H9 (cell line): Measurements from ENCODE around the gene TIMM23. TPM values are rescaled to one million over a fixed set of nuclear protein-coding genes. Genes with fewer than 3 reads are reported as not detected.

Source experiments
- DNase-seq: peaks from one replicate; pipeline ENCODE4 v3.0.0-alpha.2; 2017
- H2AFZ ChIP-seq: one replicate; pipeline ENCODE4 v1.6.1; 2013; ENCODE audit warnings: mild to moderate bottlenecking, low read length, control low read depth, moderate library complexity
- H2AK5ac ChIP-seq: 2 replicates; pipeline ENCODE4 v1.6.1; 2013; ENCODE audit warnings: low read length, control low read depth, mixed read lengths; ENCODE audit not compliant: insufficient read length
- H2BK120ac ChIP-seq: one replicate; pipeline ENCODE4 v1.6.1; 2013; ENCODE audit warnings: low read depth, mild to moderate bottlenecking, low read length, control low read depth, inconsistent platforms; ENCODE audit not compliant: poor library complexity, severe bottlenecking
- H2BK12ac ChIP-seq: 2 replicates; pipeline ENCODE4 v1.6.1; 2013; ENCODE audit warnings: low read length, control low read depth, mixed read lengths, low read depth; ENCODE audit not compliant: insufficient read length
- H2BK15ac ChIP-seq: 2 replicates; pipeline ENCODE4 v1.6.1; 2013; ENCODE audit warnings: low read depth, low read length, control low read depth
- H2BK20ac ChIP-seq: one replicate; pipeline ENCODE4 v1.6.1; 2013; ENCODE audit warnings: low read depth, mild to moderate bottlenecking, low read length, control low read depth, inconsistent platforms; ENCODE audit not compliant: poor library complexity, severe bottlenecking
- H2BK5ac ChIP-seq: 2 replicates; pipeline ENCODE4 v1.6.1; 2013; ENCODE audit warnings: low read length, control low read depth, mixed read lengths; ENCODE audit not compliant: insufficient read length
- H3K14ac ChIP-seq: 2 replicates; pipeline ENCODE4 v1.6.1; 2013; ENCODE audit warnings: low read length, control low read depth; ENCODE audit not compliant: insufficient read depth
- H3K18ac ChIP-seq: 2 replicates; pipeline ENCODE4 v1.6.1; 2013; ENCODE audit warnings: low read depth, mild to moderate bottlenecking, mixed read lengths, low read length, control low read depth; ENCODE audit not compliant: insufficient read length
- H3K23ac ChIP-seq: 2 replicates; pipeline ENCODE4 v1.6.1; 2013; ENCODE audit warnings: low read length, control low read depth, mixed read lengths, low read depth; ENCODE audit not compliant: insufficient read length
- H3K23me2 ChIP-seq: 2 replicates; pipeline ENCODE4 v1.6.1; 2013; ENCODE audit warnings: low read depth, mild to moderate bottlenecking, mixed read lengths, low read length, control low read depth; ENCODE audit not compliant: insufficient read length, poor library complexity, severe bottlenecking
- H3K27ac ChIP-seq: 2 replicates; pipeline ENCODE4 v1.5.1; 2013; ENCODE audit warnings: low read length, control low read depth, mixed read lengths, low read depth; ENCODE audit not compliant: insufficient read length
- H3K27me3 ChIP-seq: 2 replicates; pipeline ENCODE4 v1.6.1; 2013; ENCODE audit warnings: low read length, control low read depth, inconsistent platforms; ENCODE audit not compliant: insufficient read depth
- H3K4ac ChIP-seq: 2 replicates; pipeline ENCODE4 v1.6.1; 2013; ENCODE audit warnings: low read depth, mild to moderate bottlenecking, control low read depth, inconsistent platforms, low read length, moderate library complexity
- H3K4me1 ChIP-seq: 2 replicates; pipeline ENCODE4 v1.6.1; 2013; ENCODE audit warnings: low read length, control low read depth, inconsistent platforms; ENCODE audit not compliant: insufficient read depth
- H3K4me2 ChIP-seq: 2 replicates; pipeline ENCODE4 v1.6.1; 2013; ENCODE audit warnings: low read length, control low read depth, mixed read lengths; ENCODE audit not compliant: insufficient read length, insufficient read depth
- H3K56ac ChIP-seq: 2 replicates; pipeline ENCODE4 v1.6.1; 2013; ENCODE audit warnings: low read depth, mild to moderate bottlenecking, mixed read lengths, low read length, control low read depth; ENCODE audit not compliant: insufficient read length
- H3K79me1 ChIP-seq: 2 replicates; pipeline ENCODE4 v1.6.1; 2013; ENCODE audit warnings: low read depth, mild to moderate bottlenecking, moderate library complexity, low read length, control low read depth, inconsistent platforms; ENCODE audit not compliant: insufficient read depth, poor library complexity, severe bottlenecking
- H3K79me2 ChIP-seq: 2 replicates; pipeline ENCODE4 v1.6.1; 2013; ENCODE audit warnings: low read length, control low read depth, inconsistent platforms; ENCODE audit not compliant: insufficient read depth
- H3K9ac ChIP-seq: 2 replicates; pipeline ENCODE4 v1.6.1; 2013; ENCODE audit warnings: low read length, control low read depth, mixed read lengths; ENCODE audit not compliant: insufficient read length; ENCODE audit errors: extremely low read depth
- H3K9me3 ChIP-seq: one replicate; pipeline ENCODE4 v1.6.1; 2013; ENCODE audit warnings: low read depth, low read length, inconsistent platforms; ENCODE audit not compliant: control insufficient read depth
- H3T11ph ChIP-seq: one replicate; pipeline ENCODE4 v1.6.1; 2013; ENCODE audit warnings: mild to moderate bottlenecking, low read length, control low read depth, inconsistent platforms
- H4K20me1 ChIP-seq: one replicate; pipeline ENCODE4 v1.6.1; 2013; ENCODE audit not compliant: control insufficient read depth, insufficient read length, insufficient read depth
- H4K5ac ChIP-seq: 2 replicates; pipeline ENCODE4 v1.6.1; 2013; ENCODE audit warnings: low read depth, mild to moderate bottlenecking, mixed read lengths, low read length, control low read depth; ENCODE audit not compliant: insufficient read length
- H4K8ac ChIP-seq: replicated peaks from 2 replicates; pipeline ENCODE4 v1.6.1; 2013; ENCODE audit warnings: low read length, control low read depth, mixed read lengths, low read depth; ENCODE audit not compliant: insufficient read length
- H4K91ac ChIP-seq: 2 replicates; pipeline ENCODE4 v1.6.1; 2013; ENCODE audit warnings: low read depth, mild to moderate bottlenecking, moderate library complexity, mixed read lengths, low read length, control low read depth; ENCODE audit not compliant: insufficient read length
- H3K27ac Mint-ChIP-seq, 3 experiments: 2 replicates in 2 of 3; 3 replicates in 1 of 3; pipeline ENCODE4 v1.8.0; 2020 to 2021; ENCODE audit warnings: mixed read lengths in 3 of 3, mild to moderate bottlenecking in 1 of 3, moderate library complexity in 1 of 3
- H3K27me3 Mint-ChIP-seq: 2 replicates; pipeline ENCODE4 v1.8.0; 2021; ENCODE audit warnings: low read depth, mild to moderate bottlenecking, moderate library complexity, mixed read lengths
- H3K36me3 Mint-ChIP-seq, 3 experiments: 2 replicates in 2 of 3; 3 replicates in 1 of 3; pipeline ENCODE4 v1.8.0; 2020 to 2021; ENCODE audit warnings: low read depth in 3 of 3, mixed read lengths in 3 of 3; ENCODE audit not compliant: insufficient read depth in 1 of 3
- H3K4me1 Mint-ChIP-seq, 2 experiments: 2 replicates each; pipeline ENCODE4 v1.8.0; 2020; ENCODE audit warnings: mixed read lengths in 2 of 2
- H3K4me3 Mint-ChIP-seq, 2 experiments: 2 replicates in 1 of 2; 3 replicates in 1 of 2; pipeline ENCODE4 v1.8.0; 2020 to 2021; ENCODE audit warnings: mild to moderate bottlenecking in 2 of 2, mixed read lengths in 2 of 2, moderate library complexity in 1 of 2
- H3K9me3 Mint-ChIP-seq, 2 experiments: 2 replicates in 1 of 2; 3 replicates in 1 of 2; pipeline ENCODE4 v1.8.0; 2020; ENCODE audit warnings: mild to moderate bottlenecking in 2 of 2, mixed read lengths in 2 of 2, moderate library complexity in 1 of 2
- WGBS: extraction: QIAGEN DNeasy Blood & Tissue Kit; methylation state at CpG from one replicate; pipeline ENCODE4 v1.1.7; 2013; ENCODE audit warnings: missing lambda C conversion rate, low lambda C conversion rate, mixed read lengths; ENCODE audit not compliant: insufficient read length; ENCODE audit errors: extremely low coverage; 5-methylcytosine and 5-hydroxymethylcytosine counted together
- total RNA-seq: library from RNA; stranded (reverse); gene quantifications from 2 replicates; pipeline ENCODE4 v1.2.1, GENCODE V29; 2021
- TF ChIP-seq, protein P1 (sequence below): fragments of 200-600 bp; sonication (generic); conservative IDR thresholded peaks from 3 replicates; pipeline ENCODE4 v1.8.0; 2021; ENCODE audit warnings: antibody characterized with exemption, mild to moderate bottlenecking

Gene TIMM23
- total RNA-seq, 1 experiment from 2014 or later, result 105 TPM

DNA sequence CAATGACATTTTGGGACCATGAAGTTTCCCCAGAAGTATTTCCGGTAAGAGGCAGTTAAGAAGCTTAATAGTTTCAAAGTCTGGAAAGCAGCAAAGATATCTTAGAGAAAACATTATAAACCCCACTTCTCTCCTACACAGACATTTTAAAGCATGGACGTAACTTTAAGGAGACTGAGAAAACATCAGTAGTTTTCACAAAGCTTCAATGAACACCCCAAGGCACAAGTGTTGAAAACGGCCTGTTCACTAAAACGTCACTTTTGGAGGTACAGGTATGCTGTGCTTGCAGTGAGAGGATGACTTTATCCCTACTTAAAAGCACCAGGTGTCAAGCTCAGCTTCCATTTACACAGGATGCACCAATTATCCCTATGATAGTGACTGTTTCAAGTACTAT lies 33.1 kb downstream of the TIMM23 start:
- Histone ChIP-seq H2AK5ac (no peak overlapping the region), H3K27ac (no peak overlapping the region), H3K9me3 (no peaks in the 10 kb centered on the region), H3K18ac (no peak overlapping the region), H2AFZ (no peak overlapping the region), H3K79me1 (no peaks in the 10 kb centered on the region), H2BK120ac (no peak overlapping the region), H4K91ac (no peak overlapping the region), H3K9ac (no peak overlapping the region), H3K14ac (no peak overlapping the region), H3K4ac (no peak overlapping the region), H2BK15ac (no peak overlapping the region), H2BK5ac (no peak overlapping the region), H4K8ac (no peak overlapping the region), H2BK12ac (no peak overlapping the region), H3K4me1 (no peaks in the 10 kb centered on the region), H3K79me2 (no peaks in the 10 kb centered on the region), H3T11ph (no peak overlapping the region), H4K5ac (no peak overlapping the region), H4K20me1 (no peaks in the 10 kb centered on the region), H3K23ac (no peak overlapping the region), H2BK20ac (no peak overlapping the region), H3K23me2 (no peaks in the 10 kb centered on the region), H3K27me3 (no peaks in the 10 kb centered on the region), H3K56ac (no peak overlapping the region), H3K4me2 (no peak overlapping the region)
- TF ChIP-seq, protein P1, sequence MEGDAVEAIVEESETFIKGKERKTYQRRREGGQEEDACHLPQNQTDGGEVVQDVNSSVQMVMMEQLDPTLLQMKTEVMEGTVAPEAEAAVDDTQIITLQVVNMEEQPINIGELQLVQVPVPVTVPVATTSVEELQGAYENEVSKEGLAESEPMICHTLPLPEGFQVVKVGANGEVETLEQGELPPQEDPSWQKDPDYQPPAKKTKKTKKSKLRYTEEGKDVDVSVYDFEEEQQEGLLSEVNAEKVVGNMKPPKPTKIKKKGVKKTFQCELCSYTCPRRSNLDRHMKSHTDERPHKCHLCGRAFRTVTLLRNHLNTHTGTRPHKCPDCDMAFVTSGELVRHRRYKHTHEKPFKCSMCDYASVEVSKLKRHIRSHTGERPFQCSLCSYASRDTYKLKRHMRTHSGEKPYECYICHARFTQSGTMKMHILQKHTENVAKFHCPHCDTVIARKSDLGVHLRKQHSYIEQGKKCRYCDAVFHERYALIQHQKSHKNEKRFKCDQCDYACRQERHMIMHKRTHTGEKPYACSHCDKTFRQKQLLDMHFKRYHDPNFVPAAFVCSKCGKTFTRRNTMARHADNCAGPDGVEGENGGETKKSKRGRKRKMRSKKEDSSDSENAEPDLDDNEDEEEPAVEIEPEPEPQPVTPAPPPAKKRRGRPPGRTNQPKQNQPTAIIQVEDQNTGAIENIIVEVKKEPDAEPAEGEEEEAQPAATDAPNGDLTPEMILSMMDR, result no peak
- H3K4me3 Mint-ChIP-seq, result no peak overlapping the region
- no peaks in the 10 kb centered on the region for H3K4me1 Mint-ChIP-seq
- H3K9me3 Mint-ChIP-seq, result no peaks in the 10 kb centered on the region
- no peak for DNase-seq
- H3K27me3 Mint-ChIP-seq, result no peaks in the 10 kb centered on the region
- H3K36me3 Mint-ChIP-seq, result peaks cover 26 to 82% (median 43%) of the 10 kb centered on the region in 3 experiments; a peak in 6 of 7 replicates
- peak overlapping the region in 1 of 3 experiments; percentile 55; a peak in 1 of 7 replicates for H3K27ac Mint-ChIP-seq
- WGBS, result no CpG with 5 or more reads among the region's 4 CpGs
